Fibroblast of pulmonary artery (primary cell): ENCODE data around the gene SNED1.

Experiments used
- DNase-seq: peaks from one replicate; pipeline ENCODE4 v3.0.0-alpha.2; 2010; ENCODE audit warnings: low read depth
- H3K4me3 ChIP-seq: replicated peaks from 2 replicates; pipeline ENCODE4 v1.5.1; 2011; ENCODE audit warnings: low read depth, mild to moderate bottlenecking, control low read depth, low read length, moderate library complexity
- TF ChIP-seq, protein P1 (sequence below): IDR thresholded peaks from 2 replicates; pipeline ENCODE4 v1.5.1; 2011; ENCODE audit warnings: mild to moderate bottlenecking, control low read depth, low read length, inconsistent platforms; ENCODE audit errors: missing control alignments

The SNED1 gene

DNA sequence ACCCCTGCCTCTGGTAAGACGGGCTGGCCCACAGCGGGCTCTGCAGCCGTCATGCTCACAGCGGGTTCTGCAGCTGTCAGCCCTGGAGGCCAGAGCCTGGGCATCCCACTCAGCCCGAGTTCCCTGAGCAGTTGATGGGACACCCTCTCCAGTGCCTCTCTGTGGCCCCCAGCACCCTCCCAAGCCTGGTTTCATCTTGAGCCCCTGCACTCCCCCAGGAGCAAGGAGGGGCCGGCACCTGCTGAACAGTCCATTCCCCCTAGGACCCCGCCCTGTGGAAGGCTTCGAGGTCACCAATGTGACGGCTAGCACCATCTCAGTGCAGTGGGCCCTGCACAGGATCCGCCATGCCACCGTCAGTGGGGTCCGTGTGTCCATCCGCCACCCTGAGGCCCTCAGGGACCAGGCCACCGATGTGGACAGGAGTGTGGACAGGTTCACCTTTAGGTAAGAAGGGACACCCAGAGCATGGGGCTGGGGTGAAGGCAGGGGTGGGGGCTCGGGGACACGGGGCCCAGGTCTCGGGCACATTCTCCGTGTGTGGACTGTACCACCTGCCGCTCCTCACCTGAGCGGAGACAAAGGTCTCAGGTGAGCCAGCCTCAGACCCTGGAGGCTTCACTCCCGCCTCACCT lies 69.2 kb downstream of the SNED1 start:
- H3K4me3 ChIP-seq: no peak overlapping the region
- TF ChIP-seq, protein P1, sequence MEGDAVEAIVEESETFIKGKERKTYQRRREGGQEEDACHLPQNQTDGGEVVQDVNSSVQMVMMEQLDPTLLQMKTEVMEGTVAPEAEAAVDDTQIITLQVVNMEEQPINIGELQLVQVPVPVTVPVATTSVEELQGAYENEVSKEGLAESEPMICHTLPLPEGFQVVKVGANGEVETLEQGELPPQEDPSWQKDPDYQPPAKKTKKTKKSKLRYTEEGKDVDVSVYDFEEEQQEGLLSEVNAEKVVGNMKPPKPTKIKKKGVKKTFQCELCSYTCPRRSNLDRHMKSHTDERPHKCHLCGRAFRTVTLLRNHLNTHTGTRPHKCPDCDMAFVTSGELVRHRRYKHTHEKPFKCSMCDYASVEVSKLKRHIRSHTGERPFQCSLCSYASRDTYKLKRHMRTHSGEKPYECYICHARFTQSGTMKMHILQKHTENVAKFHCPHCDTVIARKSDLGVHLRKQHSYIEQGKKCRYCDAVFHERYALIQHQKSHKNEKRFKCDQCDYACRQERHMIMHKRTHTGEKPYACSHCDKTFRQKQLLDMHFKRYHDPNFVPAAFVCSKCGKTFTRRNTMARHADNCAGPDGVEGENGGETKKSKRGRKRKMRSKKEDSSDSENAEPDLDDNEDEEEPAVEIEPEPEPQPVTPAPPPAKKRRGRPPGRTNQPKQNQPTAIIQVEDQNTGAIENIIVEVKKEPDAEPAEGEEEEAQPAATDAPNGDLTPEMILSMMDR: no peak
- DNase-seq: no peak

DNA sequence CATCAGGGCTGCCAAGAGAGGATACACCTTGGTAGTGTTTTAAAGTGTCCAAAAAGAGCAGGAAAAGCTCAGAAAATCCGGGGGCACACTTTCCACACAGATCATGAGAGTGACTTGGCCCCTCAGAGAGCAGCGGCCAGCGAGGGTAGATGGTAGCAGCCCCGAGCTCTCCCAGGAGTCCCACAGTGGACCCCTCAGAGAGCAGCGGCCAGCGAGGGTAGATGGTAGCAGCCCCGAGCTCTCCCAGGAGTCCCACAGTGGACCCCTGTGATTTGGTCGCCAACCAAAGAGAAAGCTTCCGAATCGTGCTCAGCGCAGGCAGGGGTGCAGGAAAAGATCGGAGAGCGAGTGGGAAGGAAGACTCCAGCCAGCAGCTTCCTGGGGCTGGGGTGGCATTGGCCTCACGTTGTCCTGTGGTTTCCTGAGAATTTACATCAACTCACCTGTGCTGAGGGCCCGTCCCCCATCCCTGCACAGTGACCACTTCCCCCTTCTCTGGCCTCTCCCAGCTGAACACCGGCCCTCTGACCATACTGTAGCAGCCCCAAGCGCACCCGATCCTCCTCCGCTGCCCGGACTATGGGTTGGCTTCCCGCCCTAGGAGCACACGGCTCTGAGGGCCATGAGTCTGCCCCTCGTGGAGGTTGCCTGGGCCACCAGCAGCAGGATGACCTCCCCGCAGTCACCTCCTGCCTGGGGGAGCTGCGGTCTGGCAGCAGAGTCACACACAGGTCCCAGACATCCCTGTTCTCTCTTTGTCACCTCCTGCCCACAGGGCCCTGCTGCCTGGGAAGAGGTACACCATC lies 69.9 kb downstream of the SNED1 start:
- no peak for DNase-seq
- TF ChIP-seq, protein P1: no peak
- no peak overlapping the region for H3K4me3 ChIP-seq

DNA sequence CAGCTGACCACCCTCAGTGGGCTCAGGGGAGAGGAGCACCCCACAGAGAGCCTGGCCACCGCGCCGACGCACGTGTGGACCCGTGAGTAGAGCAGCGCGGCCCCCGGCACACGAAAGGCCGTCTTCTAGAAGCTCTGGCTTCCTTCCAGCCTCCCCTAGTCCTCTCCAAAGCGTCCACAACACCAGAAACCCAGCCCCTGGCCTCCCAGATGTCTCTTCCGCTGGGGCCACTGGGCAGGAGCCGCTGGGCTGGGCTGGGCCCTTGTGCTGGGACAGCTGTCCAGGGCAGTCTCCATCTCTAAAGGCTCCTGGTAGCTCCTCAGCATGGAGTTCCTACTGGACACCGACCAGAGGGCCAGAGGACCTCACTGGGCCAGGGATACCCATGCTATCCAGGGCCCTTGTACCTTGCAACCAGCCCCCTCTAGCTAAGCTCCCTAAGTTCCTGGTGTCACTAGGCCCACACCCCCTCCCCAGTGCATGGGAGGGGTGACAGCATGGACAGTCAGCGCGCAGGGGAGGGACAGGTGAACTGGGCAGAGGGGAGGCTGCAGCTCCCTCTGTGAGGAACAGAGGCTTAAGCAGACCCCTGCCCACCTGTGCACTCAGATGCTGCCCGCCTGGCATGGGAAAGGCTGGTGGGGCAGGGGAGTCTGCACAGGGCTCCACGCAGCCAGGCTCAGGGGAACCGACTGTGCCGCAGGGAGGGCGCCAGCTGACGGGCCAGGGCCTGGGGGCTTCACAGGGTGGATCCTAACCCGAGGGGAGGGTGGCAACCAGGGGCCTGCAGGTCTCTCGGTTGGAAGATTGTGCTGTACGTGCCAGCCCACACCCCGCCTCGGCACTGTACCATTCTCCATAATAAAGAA lies 70.8 kb downstream of the SNED1 start:
- TF ChIP-seq, protein P1: no peak
- H3K4me3 ChIP-seq: no peak overlapping the region
- DNase-seq: no peak

DNA sequence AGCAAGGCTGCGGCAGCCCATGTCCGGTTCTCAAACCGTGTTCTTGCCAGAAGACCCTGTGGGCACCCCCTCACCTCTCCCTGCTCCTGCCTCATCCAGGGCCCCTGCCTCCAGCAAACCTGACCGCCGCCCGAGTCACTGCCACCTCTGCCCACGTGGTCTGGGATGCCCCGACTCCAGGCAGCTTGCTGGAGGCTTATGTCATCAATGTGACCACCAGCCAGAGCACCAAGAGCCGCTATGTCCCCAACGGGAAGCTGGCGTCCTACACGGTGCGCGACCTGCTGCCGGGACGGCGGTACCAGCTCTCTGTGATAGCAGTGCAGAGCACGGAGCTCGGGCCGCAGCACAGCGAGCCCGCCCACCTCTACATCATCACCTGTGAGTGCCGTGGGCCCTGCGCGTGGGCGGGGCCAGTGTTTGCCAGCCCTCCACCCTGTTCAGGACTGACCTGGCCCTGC lies 71.4 kb downstream of the SNED1 start:
- DNase-seq: no peak
- TF ChIP-seq, protein P1: no peak
- no peak overlapping the region for H3K4me3 ChIP-seq

DNA sequence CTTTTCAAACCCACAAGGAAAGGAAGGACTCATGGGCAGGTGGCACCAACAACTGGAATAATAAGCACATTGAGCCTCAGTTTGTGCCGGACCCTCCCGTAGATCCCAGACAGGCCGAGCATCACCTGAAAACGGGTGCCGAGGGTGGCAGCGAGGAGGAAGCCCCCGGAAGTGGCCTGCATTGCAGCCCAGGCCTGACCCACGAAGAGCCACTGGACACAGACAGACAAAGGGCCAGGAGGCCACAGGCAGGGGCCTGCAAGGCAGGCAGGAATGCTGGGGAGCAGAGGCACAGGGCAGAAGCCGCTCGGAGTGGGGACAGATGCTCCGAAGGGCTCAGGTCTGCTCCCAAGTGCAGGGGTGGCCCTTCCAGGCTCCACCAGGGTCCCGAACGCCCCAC lies 71.9 kb downstream of the SNED1 start:
- TF ChIP-seq, protein P1: no peak
- H3K4me3 ChIP-seq: no peak overlapping the region
- DNase-seq: no peak

DNA sequence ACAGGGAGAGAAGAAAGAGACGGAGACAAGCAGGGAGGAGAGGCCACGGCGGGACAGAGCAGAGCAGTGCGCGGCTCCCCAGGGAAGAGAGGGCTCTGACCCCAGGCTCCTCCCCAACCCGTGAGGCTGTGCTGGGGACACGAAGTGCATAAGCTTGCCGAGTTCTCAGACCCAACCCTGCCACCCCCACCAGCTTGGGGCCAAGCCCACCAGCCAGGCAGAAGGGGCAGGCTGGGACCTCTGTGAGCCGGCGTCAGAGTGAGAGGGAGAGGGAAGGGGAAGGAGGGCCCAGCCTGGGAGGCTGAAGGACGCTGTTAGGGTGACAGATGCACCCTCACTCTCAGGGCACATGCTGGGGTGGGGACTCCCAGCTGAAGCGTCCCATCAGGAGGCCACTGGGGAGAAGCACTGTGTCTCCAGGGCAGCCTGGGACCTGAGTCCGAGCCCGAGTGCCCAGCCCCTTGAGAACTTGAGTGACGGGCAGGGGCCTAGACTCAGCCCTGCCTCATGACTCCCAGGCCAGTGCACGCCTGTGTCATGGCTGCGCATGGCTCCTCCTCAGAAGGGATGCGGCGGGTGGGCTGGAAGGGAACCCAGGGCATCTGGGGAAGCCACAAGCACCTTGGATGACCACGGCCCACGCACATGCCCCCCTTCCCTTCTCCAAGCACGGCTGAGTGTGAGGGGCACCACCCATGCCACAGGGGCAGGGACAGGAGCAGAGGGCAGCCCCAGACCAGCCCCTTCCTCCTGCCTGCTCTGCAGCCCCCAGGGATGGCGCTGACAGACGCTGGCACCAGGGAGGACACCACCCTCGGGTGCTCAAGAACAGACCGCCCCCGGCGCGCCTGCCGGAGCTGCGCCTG lies 72.6 kb downstream of the SNED1 start:
- no peak overlapping the region for H3K4me3 ChIP-seq
- TF ChIP-seq, protein P1: no peak
- DNase-seq: no peak
